A549 treated with ZK216348 at 1 μM for 4 hours (cell line): ENCODE results near the gene PRCC. TPM values are rescaled to one million over a fixed set of nuclear protein-coding genes. Genes with fewer than 3 reads are reported as not detected.

Source experiments
- total RNA-seq: library from RNA; stranded (reverse); fragments of 200-300 nt; extraction: Qiagen RNA extraction; gene quantifications from 5 replicates; pipeline ENCODE4 v1.2.3, GENCODE V29; 2022; ENCODE audit warnings: low read depth

Gene PRCC, protein sequence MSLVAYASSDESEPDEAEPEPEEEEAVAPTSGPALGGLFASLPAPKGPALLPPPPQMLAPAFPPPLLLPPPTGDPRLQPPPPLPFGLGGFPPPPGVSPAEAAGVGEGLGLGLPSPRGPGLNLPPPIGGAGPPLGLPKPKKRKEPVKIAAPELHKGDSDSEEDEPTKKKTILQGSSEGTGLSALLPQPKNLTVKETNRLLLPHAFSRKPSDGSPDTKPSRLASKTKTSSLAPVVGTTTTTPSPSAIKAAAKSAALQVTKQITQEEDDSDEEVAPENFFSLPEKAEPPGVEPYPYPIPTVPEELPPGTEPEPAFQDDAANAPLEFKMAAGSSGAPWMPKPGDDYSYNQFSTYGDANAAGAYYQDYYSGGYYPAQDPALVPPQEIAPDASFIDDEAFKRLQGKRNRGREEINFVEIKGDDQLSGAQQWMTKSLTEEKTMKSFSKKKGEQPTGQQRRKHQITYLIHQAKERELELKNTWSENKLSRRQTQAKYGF
- 63.9 to 85.1 TPM (median 73.8 TPM) in 5 replicates for total RNA-seq

DNA sequence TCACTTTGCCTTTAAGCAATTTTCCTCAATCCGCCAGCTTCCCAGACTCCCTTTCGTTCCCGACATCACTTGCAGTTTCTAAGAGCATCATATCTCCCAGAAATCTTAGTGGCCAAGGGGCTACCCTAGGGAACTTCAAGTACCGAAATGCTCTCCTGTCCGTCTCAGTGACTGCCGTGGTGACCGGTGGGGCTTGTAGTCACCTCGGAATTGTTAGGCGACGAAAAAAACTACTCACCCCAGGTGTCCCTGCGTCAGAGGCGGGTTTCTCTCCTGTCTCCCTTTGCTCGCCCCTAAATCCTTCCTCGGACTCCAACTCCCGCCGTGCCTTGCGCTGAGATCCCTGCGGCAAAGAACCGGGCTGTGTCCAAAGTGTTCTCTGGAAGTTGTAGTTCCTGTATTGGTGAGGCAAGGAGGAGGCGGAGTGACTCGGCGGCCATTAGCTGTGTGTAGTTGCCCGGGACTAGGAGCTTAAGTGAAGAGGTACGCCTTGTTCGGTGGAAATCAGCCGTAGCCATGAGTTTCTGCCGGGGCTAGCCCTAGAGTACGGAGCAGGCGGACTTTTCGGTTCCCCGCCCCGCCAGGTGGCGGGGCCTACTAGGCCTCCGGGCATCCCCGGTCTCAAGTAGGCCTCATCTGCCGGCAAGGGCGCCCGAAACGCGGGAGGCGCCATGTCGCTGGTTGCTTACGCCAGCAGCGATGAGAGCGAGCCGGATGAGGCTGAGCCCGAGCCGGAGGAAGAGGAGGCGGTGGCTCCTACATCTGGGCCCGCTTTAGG lies at the start of gene PRCC:
Gene PRCC, plus strand, starts transcription at position 435 of the 778 bp plus-strand sequence. Its CDS starts 237 bp downstream, at position 672.

DNA sequence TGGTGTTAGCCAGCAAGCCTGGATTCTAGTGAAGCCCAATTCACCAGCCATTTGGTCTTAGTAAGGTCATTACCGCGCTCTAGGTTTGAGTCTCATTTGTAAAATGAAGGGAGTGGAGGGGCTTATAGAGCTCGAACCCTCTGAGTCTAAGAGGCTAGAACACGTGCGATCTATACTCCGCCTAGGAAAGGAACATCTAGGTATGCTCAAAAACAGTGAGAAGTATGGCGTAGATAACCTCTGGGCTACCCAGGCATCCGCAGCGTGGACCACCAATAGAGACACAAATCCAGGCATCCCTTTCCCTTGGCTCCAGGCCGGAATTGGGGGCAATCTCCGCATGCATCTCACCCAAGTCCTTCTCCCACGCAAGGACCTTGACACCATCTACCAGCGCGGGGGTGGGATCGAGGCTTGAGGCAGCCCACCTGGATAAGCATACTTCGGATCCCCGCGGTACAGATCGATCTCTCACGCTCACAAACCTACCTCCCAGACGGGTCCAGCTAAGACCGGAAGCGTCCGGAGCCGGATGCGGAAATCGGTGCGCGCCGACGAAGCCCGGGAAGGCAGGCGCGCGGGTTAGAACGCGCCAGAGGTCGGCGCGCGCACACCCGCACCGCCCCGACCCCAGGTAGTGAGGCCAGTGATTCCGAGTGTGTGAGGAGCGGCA lies 39.3 kb upstream of the PRCC start, which contains the start of gene METTL25B:
Gene METTL25B, plus strand, starts transcription at position 544 of the 673 bp plus-strand sequence. CDS start 636 bp downstream, outside the sequence.

DNA sequence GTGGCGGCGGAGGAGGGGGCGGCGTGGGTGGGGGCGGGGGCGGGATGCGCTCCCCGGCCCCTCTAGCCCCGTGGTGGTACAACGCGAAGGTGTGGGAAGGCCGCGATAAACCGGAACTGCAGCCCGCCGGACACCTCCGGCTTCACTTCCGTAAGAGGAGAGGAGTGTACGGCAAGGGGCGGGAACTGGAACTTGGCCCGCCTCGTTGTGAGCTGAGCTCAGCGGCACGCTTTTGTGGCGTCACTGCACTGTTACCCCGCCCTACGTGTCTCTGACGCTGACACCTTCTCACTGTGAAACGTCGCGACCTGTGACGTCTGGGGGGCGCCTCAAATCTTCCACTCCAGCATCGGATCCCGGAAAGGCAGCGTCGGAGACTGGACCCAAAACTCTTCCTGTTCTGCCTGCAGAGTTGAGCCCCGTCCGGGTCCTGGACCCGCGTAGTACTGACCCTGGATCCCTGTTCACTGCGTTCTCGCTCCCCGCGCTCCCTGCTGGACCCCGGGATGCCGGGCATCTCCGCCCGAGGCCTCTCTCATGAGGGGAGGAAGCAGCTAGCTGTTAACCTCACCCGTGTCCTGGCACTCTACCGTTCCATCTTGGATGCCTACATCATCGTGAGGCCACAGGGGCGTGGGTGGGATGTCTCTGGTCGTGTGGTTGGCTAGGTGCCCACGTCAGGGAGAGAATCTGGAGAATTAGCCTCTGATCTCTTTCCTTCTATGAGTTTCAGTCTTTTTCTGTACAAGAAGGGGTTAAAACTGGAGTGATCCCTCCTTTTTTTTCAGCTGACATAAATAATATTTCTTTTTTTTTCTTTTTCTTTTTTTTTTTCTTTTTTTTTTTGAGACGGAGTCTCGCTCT lies 38.5 kb upstream of the PRCC start, which contains the start of gene ISG20L2:
Gene ISG20L2, minus strand, starts transcription at position 168 of the 864 bp plus-strand sequence. CDS start 1,114 bp downstream, outside the sequence.

DNA sequence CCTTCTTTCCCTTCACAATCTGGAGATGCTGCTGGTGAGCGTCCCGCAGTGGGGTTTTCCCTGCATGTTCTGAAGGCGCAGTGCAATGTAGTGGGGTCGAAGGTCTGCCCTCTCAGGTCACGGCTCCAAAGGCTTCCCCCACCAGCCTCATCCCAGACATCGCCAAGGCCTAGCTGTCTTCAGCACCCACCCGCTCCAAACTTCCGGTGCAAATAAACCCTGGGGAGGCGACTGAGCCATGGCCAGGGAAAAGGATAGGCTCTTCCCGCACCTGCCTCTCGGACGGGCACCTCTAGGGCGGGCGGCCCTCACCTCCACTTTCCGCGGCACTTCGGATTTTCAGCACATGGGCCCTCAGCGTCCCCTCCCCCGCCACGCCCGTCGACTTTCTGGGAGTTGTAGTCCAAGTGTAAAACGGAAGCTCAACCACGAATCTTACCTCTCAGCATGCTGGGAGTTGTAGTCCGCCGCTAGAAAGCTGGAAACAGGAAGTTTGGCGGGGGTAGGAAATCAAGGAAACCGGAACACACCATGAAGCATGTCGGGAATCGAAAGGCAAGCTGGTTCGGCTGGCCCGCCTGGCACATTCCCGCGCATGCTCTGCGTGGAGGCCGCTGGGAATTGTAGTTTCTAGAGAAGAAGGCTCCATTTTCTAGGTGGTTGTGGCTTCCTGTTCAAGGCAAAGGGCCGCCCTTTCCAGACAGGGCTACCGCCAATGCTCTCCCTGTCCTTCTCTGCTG lies 26.4 kb upstream of the PRCC start, which contains the start of gene MRPL24:
Gene MRPL24, minus strand, starts transcription at position 348 of the 740 bp plus-strand sequence. CDS start 2,384 bp downstream, outside the sequence.

DNA sequence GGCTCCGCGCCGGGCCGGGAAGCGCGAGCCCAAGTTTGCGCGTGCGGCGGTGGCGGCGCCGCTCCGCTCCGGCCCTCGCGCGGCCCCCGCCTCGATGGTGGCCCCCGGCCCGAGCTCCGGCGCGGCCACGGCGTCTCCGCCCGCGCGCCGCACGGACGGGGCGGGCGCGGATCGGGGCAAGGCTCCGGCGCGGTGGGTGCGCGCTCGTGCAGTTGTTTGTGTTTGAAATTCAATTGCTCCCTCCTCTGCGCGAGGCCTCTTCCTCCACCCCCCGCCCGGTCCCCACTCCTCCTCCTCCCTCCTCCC lies 15.9 kb upstream of the PRCC start, which contains the start of gene HDGF:
Gene HDGF, minus strand, starts transcription at position 225 of the 306 bp plus-strand sequence. CDS start 246 bp downstream, outside the sequence.

DNA sequence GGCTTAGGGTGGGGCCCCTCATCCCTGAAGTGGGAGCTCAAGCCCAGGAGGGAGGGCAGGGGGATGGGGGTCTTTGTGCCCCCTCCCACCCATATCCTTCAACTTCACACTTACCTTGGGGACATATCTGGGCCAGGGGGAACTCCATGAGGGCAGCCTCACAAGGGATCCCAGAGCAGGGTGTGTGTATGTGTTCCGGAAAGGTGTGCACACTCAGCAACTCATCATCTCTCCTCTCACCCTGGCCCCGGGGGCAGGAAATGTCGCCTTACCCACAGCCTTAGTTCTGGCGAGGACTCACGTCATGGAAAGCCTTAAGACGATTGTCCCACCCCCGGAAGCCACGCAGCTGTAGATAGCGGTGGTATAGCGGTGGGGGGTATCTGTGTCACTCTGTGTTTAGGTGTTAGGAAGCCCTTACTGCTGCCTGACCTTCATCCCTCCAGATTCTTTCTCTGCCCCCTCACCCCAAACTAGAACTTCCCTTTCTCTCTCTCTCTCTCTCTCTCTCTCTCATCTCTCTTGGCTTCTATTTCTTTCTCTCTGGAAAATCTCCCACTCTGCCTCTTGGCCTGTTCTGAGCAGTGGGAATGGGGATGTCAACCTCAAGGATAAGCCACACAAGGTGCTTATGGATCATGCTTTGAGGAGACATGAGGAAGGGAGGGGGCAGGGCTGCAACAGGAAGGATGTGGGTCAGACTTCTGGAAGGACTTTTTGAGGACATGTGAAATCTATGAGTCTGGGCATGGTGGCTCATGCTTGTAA lies 49.4 kb downstream of the PRCC start, which contains the start of gene SH2D2A:
Gene SH2D2A, minus strand, starts transcription at position 288 of the 768 bp plus-strand sequence. Its CDS starts 140 bp downstream, at position 148.

Other genes with a start within 250 kb of the PRCC start
- gene IQGAP3, start 195.0 kb upstream of the PRCC start, total RNA-seq: 12.3 to 21.4 TPM (median 19.1 TPM) in 5 replicates
- not detected in 5 replicates for gene TTC24, start 187.8 kb upstream of the PRCC start, total RNA-seq
- 118 to 175 TPM (median 164 TPM) in 5 replicates for gene NAXE, start 175.8 kb upstream of the PRCC start, total RNA-seq
- 61.7 to 81.2 TPM (median 71.7 TPM) in 5 replicates for gene GPATCH4, start 166.1 kb upstream of the PRCC start, total RNA-seq
- gene HAPLN2, start 148.1 kb upstream of the PRCC start, total RNA-seq: 0.11 to 0.43 TPM (median 0.20 TPM) in 3 of 5 replicates, not detected in the others
- gene BCAN, start 125.4 kb upstream of the PRCC start, total RNA-seq: not detected in 5 replicates
- gene NES, start 90.1 kb upstream of the PRCC start, total RNA-seq: 1.2 to 1.3 TPM (median 1.3 TPM) in 5 replicates
- 6.6 to 13.0 TPM (median 9.6 TPM) in 5 replicates for gene CRABP2, start 62.0 kb upstream of the PRCC start, total RNA-seq
- gene METTL25B, start 39.1 kb upstream of the PRCC start, total RNA-seq: 21.6 to 28.4 TPM (median 25.2 TPM) in 5 replicates
- 40.7 to 50.5 TPM (median 44.5 TPM) in 5 replicates for gene ISG20L2, start 38.8 kb upstream of the PRCC start, total RNA-seq
- 183 to 215 TPM (median 187 TPM) in 5 replicates for gene MRPL24, start 26.4 kb upstream of the PRCC start, total RNA-seq
- gene HDGF, start 15.9 kb upstream of the PRCC start, total RNA-seq: 443 to 477 TPM (median 448 TPM) in 5 replicates
- 3.0 to 5.3 TPM (median 4.0 TPM) in 5 replicates for gene SH2D2A, start 49.3 kb downstream of the PRCC start, total RNA-seq
- not detected in 5 replicates for gene INSRR, start 91.6 kb downstream of the PRCC start, total RNA-seq
- 0.11 to 0.16 TPM (median 0.12 TPM) in 3 of 5 replicates, not detected in the others for gene NTRK1, start 93.3 kb downstream of the PRCC start, total RNA-seq
- gene PEAR1, start 126.2 kb downstream of the PRCC start, total RNA-seq: 5.4 to 12.1 TPM (median 9.3 TPM) in 5 replicates
- gene LRRC71, start 153.1 kb downstream of the PRCC start, total RNA-seq: 0.12 to 0.24 TPM (median 0.15 TPM) in 5 replicates